ENCODE measurements around the gene NPB.
A peak's percentile ranks its signal among the peaks of the same experiment; 100 is the strongest.

NPB gene

DNA sequence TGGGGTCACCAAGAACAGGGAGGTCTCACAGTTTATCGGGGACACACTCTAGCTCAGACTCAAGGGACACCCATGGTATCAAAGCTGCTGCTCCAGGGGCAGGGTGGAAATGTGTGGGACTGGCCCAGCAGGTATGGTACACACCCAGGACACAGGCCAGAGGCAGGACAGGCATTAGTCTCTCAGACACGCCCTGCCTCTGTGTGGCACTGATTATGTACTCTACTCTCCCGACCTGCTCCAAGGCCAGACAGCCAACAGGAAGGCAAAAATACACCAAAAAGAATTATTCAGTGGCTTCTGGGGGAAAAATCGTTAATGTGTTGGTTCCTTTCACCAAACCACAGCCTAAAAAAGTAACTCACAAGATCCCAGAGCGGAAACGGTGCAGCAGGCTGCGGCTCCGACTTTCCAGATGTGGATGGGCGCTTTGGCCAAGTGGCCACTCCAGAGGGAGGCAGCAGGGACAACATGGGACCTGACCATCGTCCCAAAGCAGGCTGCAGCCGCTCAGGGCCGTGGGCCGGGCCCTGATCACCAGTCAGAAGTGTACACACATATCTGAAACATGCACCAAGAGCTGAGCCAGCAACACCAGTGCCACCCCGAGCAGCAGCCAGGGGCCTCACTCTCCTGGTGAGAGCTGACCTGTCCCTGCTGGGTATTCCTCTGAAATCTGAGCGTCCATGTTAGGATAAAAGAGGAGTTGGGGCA lies 17.0 kb downstream of the NPB start:
- no peak for FAIRE-seq
- no peak for DNase-seq (ENCODE audit: insufficient read length, low spot score)
- no peak for TF ChIP-seq POLR2A (IDR thresholded peaks at IDR 0.05; ENCODE audit: low read depth, low read length)

DNA sequence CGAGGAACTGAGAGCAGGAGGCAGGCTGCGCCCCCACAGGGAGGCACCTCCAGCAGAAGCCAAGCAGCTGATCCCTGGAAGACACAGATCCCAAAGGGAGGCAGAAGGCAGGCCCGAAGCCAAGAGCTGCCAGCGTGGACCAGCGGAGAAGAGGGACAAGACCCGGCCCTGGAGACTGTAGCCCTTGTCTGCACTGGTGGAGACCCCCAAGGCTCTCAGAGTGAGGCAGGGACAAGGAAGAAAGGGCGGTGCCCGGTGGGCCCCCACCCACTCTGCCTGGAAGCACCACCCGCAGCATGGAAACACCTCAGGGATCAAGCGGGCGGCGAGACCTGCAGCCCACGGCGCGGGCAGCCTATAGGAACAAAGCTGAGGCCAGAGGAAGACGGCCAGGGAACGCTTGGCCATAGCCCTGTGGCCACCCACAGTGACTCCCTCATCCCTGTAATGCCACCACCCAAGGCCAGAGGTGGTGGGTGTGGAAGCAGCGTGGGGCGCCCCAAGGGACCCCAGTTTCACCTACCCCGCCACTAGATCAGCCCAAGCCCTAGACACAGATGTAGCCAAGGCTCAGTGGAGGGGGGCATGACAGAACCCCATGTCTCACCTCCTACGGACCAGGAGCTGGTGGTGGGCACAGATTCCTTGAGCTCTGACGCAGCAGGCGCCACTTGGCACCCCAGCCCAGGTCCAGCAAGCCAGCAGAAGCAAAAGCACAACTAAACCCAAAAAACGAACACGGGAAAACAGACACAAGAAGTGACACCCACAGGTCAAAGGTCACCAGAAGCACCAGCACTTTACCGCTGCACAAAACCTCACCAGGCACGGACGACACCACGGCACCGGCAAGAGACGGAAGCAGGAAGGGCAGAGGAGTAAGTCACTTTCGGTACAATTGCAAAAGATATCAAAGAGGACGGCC lies 18.8 kb downstream of the NPB start:
- FAIRE-seq (no peak), DNase-seq (ENCODE audit: insufficient read length, low spot score) (no peak)
- no peak for TF ChIP-seq POLR2A (IDR thresholded peaks at IDR 0.05; ENCODE audit: low read depth, low read length)

DNA sequence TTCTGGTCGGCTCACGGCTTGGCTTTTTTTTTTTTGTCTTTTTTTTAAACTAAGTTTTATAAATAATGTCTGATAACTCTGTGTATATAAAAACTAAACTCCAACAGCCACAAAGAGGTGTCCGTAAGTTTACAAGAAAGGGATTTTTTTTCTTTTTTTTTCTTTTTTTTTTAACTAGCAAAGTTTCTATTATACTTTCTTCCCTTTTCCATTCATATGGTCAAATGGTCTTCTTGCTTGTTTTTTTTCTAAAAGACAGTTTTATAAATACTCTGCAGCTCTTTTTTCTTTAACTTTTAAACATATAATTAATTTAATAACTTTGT lies 19.5 kb downstream of the NPB start:
- DNase-seq (ENCODE audit: insufficient read length, low spot score) (no peak), FAIRE-seq (no peak)
- TF ChIP-seq POLR2A (IDR thresholded peaks at IDR 0.05; ENCODE audit: low read depth, low read length): no peak

DNA sequence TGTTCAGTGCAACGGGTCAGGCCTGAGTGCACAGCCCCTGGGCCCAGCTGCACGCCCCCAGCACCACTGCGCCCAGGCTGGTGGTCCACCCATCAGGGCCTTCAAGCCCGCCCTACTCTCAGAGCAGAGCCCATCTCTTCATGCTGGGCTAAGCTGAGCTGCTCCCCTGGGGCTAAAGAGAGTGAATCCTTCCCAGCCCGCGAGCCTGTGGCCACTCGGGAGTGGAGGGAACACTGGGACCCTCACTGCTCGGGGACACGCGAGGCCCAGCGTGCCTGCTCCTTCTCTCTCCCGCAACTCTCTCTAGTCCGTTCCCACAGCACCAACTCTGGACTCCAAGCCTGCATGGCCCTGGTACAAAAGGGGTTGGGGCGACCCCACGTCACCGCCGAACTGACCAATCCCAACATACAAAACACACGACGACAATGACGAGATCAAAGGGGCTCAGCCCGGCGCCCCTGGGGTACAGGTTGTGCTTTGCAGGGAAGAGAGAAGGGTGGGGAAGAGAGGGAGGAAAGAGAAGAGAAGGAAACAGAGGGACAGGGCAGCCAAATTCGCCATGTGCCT lies 20.0 kb downstream of the NPB start:
- TF ChIP-seq POLR2A (IDR thresholded peaks at IDR 0.05; ENCODE audit: low read depth, low read length): no peak
- no peak for DNase-seq (ENCODE audit: insufficient read length, low spot score)
- no peak for FAIRE-seq

DNA sequence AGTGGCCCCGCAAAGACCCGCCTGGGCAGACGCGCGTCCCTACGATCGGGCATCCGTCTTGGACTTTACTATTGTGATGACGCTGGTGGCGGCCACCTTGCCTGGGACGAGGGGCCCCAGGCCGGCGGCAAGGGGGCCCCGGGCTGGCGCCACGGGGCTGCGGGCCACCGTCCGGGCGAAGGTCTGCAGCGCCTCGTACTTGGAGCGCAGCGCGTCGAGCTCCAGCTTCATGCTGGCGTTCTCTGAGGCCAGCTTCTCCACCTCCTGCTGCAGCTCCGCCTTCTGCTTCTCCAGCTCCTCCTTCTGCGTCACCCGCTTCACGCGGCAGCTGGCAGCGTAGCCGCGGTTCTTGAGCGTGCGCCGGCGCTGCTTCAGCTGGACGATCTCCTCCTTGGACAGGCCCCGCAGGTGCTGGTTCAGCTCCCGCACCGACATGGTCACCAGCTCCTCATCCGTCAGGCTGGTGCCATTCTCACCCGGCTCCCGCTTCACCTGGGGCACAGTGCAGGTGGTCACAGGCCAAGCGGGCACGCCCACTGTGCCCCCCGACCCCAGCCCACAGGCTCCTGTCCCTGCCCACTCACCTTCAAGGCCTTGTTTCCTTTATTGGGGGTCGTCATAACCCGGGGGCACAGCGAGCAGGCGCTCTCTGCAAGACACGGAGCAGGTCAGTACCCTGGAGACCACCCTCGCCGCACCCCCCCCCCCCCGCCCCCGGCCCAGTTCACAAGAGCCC lies 20.7 kb downstream of the NPB start:
- DNase-seq (ENCODE audit: insufficient read length, low spot score): no peak
- no peak for FAIRE-seq
- no peak for TF ChIP-seq POLR2A (IDR thresholded peaks at IDR 0.05; ENCODE audit: low read depth, low read length)

DNA sequence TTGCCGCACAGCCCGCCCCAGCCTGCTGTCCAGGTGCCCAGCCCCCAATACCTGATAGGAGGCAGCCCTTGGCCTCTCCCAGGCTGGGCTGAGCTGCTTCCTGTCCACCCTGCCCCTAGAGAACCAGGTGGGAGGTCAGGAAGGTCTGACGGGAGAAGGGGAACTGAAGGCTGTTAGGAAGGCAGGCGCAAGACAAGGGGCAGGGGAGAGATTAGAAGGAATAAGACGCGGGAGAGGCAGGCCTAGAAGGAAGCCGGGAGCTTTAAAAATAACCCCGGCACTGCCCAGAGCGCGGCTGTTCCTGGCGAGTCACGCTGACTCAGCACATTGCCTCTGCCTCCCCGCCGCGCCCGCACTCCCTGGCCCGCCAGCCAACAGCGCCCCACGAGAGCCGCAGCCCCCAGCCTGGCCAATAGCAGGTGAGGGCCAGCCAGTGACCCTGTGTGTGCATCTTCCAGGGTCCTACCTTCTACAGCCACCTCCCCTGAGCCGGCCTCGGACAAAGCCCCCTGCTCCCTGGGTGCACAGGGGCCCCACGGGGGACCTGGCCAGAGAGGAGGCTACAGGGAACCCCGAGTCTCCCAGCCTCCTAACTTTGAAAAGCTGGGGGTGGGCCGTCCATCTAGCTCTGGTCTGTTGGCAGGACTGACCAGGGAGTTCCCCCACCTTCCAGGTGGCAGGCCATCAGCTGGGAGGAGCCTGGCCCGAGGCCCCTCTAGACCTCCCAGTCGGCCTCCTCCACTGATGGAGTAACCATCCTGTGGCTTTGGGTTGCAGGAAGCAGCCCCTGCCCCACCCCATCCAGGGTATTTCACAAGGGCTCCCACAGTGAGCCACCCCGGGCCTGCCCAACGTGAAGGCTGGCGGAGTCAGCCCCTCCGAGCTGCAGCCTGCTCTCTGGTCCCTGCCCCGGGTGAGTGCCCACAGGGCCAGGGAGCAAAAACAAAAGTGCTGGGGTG lies 21.5 kb downstream of the NPB start:
- peak; percentile 96 for DNase-seq (ENCODE audit: insufficient read length, low spot score)
- no peak for FAIRE-seq
- TF ChIP-seq POLR2A (IDR thresholded peaks at IDR 0.05; ENCODE audit: low read depth, low read length): 0 out of 2 replicates have a peak, but pooled peaks have one; percentile 10

DNA sequence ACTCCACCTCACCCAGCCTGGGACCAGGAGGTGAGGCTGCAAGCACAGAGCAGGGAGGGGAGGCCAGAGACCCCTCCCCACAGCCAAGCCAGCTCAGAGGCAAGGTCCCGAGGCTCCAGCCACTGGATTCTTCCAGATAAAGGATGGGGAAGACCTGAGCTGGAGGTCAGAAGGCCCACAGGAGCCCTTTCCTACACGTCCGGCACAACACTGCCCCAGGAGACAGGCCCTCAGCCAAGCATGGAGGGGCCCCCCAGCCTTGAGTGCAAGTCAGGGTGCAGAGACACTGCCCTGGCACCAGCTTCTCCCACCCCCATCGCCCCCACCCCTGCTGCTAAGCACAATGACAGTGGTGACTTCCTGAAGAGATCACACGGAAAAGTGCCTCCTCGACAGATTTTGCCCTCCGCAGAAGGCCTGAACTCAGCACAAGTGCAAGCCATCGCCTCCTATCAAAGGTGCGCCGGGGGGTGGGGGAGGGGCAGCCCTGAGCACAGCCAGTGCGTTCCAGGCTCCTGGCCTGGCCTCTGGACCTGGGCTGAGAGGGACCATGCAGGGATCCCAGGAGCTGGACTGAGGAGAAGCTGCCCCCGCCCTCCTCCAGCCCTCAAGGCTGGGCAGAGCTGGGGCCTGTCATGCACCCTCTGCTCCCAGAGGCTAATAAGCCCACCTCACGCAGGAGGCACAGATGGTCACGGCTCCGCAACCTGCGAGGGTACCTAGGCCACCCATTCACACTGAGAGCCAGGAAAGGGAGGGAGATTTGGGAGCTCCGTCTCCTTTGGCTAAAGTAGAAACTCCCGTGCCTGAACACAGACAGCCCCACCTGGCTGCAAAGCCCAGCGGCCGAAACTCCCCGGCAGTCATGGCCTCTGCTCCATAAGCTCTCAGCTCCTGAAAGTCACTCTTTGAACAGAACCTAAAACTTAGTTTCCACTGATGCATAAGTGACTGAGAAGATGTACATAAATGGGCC lies 22.8 kb downstream of the NPB start:
- no peak for DNase-seq (ENCODE audit: insufficient read length, low spot score)

DNA sequence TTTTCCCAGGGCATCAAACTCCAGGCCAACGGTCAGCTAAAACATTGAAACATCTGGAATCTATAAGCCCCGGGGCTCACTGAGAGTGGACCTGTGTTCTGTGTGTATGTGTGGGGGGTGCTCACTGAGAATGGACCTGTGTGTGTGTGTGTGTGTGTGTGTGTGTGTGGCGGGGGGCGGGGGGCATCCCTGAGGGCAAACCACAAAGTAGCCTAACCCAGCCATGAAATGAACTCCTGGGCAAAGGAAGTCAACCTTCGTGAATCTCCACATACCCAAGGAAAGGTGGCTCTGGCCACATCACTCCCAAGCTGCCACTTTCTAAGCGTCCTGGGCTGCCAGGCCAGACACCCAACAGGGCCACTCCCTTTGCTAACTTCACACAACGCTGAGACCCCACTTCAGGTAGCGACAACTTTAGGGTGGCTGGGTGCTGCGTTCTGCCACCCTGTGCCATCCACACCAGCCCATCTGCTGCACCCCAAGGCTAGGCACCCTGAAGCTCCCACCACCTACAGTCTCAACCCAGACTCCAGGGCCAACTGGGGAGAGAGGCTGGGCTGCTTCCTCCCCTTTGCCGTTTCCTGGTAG lies 23.9 kb downstream of the NPB start:
- no peak for DNase-seq (ENCODE audit: insufficient read length, low spot score)
- FAIRE-seq: no peak
- TF ChIP-seq POLR2A (IDR thresholded peaks at IDR 0.05; ENCODE audit: low read depth, low read length): no peak

More for the DNA sequence above, 22.8 kb downstream of the NPB start:
- no peak for FAIRE-seq
- TF ChIP-seq POLR2A (IDR thresholded peaks at IDR 0.05; ENCODE audit: low read depth, low read length): no peak

DNA sequence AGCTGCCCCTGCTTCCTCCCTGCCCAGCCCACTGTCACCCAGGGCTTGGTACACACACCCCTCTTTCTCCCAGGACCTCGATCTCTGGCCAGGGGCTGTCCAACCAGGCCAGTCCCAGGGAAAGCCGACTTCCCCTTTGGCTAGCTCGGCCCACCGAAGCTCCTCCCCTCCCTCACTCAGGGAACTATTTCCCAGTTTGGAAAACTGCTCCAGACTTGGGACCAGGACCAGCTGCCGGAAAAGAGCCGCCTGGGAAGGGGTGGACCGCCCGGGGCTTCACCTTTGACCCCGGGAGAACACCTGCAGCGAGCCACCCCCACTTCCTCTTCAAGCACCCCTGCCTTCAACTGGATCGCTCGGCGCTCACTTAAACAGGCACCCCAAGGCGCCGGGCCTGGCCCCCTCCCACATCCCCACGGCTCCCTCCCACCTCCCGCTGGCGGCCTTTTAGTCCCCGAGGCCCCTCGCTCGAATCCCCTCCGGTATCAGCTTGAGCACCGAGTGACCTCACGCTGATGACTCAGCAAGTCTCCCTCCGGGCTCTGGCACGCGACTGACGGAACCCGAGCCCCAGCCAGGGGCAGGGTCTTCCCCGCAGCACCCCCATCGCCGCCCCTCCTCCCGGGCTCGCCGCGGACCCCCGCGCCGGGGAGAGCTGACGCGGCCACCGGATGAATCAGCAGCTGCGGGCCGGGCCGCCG lies 24.6 kb downstream of the NPB start:
- FAIRE-seq (no peak), DNase-seq (ENCODE audit: insufficient read length, low spot score) (peak; percentile 93)
- TF ChIP-seq POLR2A (IDR thresholded peaks at IDR 0.05; ENCODE audit: low read depth, low read length): peak; percentile 21; the same call in 1 of the 2 replicates

DNA sequence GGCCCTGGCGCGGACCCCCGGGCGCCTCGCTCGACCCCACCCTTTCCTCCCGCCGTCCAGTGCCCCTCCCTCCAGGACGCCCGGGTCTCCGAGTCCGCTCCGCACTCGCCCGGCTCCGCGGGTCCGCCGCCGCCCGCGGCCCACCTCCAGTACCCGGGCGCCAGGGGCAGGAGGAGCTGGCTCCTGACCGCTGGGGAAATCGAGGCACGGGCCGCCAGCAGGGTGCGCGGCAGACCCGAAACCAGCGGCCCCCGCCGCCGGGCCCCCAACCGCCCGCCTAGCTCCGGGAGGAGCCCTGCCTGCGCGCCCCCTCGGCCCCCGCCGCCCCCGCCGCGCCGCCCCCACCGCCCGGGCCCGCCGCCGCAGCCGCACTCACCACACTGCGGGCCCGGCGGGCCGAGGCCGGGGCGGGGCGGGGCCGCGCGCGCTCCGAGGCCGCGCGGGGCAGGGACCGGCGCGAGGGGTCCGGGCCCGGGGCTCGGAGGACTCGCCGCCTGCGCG lies 25.2 kb downstream of the NPB start:
- TF ChIP-seq POLR2A (IDR thresholded peaks at IDR 0.05; ENCODE audit: low read depth, low read length): no peak
- FAIRE-seq (no peak), DNase-seq (ENCODE audit: insufficient read length, low spot score) (peak; percentile 49)

All from H54 (cell line).